ENCODE measurements around the gene MAP4K3.

GRCh38 chr2:39275016-39275415 is 162.1 kb downstream of the MAP4K3 start:
- no peak for TF ChIP-seq POLR2AphosphoS5 (IDR thresholded peaks at IDR 0.05; ENCODE audit: control insufficient read depth, insufficient read depth, low read depth, low read length)
- no peak for TF ChIP-seq POLR2A (conservative IDR thresholded peaks at IDR 0.05)
- no peak for TF ChIP-seq GATA2 (CRISPR knock-in tag; IDR thresholded peaks at IDR 0.05)
- no peak for TF ChIP-seq CTCF (IDR thresholded peaks at IDR 0.05 in 2 of 3, conservative IDR thresholded peaks at IDR 0.05 in 1 of 3; ENCODE audit: insufficient read depth in 2 of 3, low read depth in 1 of 3, low read length in 3 of 3)
- no peak for TF ChIP-seq USF2 (CRISPR knock-in tag; IDR thresholded peaks at IDR 0.05)
- TF ChIP-seq SMARCC2 (IDR thresholded peaks at IDR 0.05; ENCODE audit: low read depth) = no peak
- no peak for TF ChIP-seq BACH1 (tag; IDR thresholded peaks at IDR 0.05)
- no peak for TF ChIP-seq GABPA (tag; conservative IDR thresholded peaks at IDR 0.05; ENCODE audit: low read depth)
- TF ChIP-seq DMBX1 (CRISPR knock-in tag; IDR thresholded peaks at IDR 0.05; ENCODE audit: borderline replicate concordance) = no peak
- no peak for TF ChIP-seq NR0B1 (IDR thresholded peaks at IDR 0.05; ENCODE audit: partially characterized antibody)
- TF ChIP-seq USF1 (CRISPR knock-in tag; IDR thresholded peaks at IDR 0.05) = no peak
- TF ChIP-seq EP300 (IDR thresholded peaks at IDR 0.05; ENCODE audit: low read length) = no peak
- no peak for TF ChIP-seq ZKSCAN3 (CRISPR knock-in tag; IDR thresholded peaks at IDR 0.05)
- no peak for TF ChIP-seq KLF16 (IDR thresholded peaks at IDR 0.05)
